Measurements from ENCODE around the gene APOC4.

Gene APOC4

GRCh38 chr19:44993526-44993925 lies 51.5 kb downstream of the APOC4 start:
- no peak for DNase-seq (ENCODE audit: low read depth, low spot score)

GRCh38 chr19:44993926-44994537 lies 52.0 kb downstream of the APOC4 start:
- no peak for DNase-seq (ENCODE audit: low read depth, low spot score)

All from ELF-1 (cell line).